H1 (cell line): ENCODE results near the gene IL2RG. TPM values are rescaled to one million over a fixed set of nuclear protein-coding genes. Genes with fewer than 3 reads are reported as not detected.

ENCODE experiments used
- CTCF ChIA-PET: fragments of 300-600 bp; sonication (Branson Sonifier 250); formaldehyde crosslinking; loops from one replicate; lab custom pipeline; 2021; ENCODE audit not compliant: partially characterized antibody; lab: Charles Lee
- POLR2A ChIA-PET: fragments of 300-600 bp; sonication (Branson Sonifier 250); formaldehyde crosslinking; loops from one replicate; lab custom pipeline; 2021; ENCODE audit warnings: inconsistent platforms; ENCODE audit not compliant: partially characterized antibody; lab: Charles Lee
- DNase-seq, 2 experiments: peaks; one replicate each; pipeline versions ENCODE4 v3.0.0 to v3.0.0-alpha.2; 2010 to 2022; ENCODE audit warnings: low spot score in 2 of 2, low read depth in 1 of 2, mixed read lengths in 1 of 2
- FAIRE-seq: peaks from 2 replicates; lab custom pipeline; 2011; peaks lifted over from hg19 to GRCh38; lab: Jason Lieb, UNC
- H2AFZ ChIP-seq: 2 replicates; pipeline ENCODE4 v1.8.1; 2012; ENCODE audit warnings: low read length, inconsistent platforms
- H2AK5ac ChIP-seq: 2 replicates; pipeline ENCODE4 v1.6.1; 2013; ENCODE audit warnings: low read depth, low read length
- H2BK120ac ChIP-seq: replicated peaks from 2 replicates; pipeline ENCODE3; 2013; ENCODE audit warnings: low read depth, low read length, inconsistent platforms
- H2BK12ac ChIP-seq: 2 replicates; pipeline ENCODE4 v1.6.1; 2013; ENCODE audit warnings: low read depth, low read length
- H2BK15ac ChIP-seq: 2 replicates; pipeline ENCODE4 v1.6.1; 2013; ENCODE audit warnings: low read length
- H2BK20ac ChIP-seq: 2 replicates; pipeline ENCODE4 v1.6.1; 2013; ENCODE audit warnings: low read length
- H2BK5ac ChIP-seq: 2 replicates; pipeline ENCODE4 v1.6.1; 2013; ENCODE audit warnings: low read depth, low read length
- H3K14ac ChIP-seq: 2 replicates; pipeline ENCODE4 v1.6.1; 2013; ENCODE audit warnings: inconsistent platforms; ENCODE audit not compliant: insufficient read length
- H3K18ac ChIP-seq: 2 replicates; pipeline ENCODE4 v1.6.1; 2013; ENCODE audit warnings: low read length; ENCODE audit errors: extremely low read depth
- H3K23ac ChIP-seq: 2 replicates; pipeline ENCODE4 v1.6.1; 2013; ENCODE audit warnings: inconsistent platforms; ENCODE audit not compliant: insufficient read length
- H3K23me2 ChIP-seq: 2 replicates; pipeline ENCODE4 v1.6.1; 2013; ENCODE audit warnings: low read depth, low read length
- H3K27ac ChIP-seq: 2 replicates; pipeline ENCODE4 v1.6.1; 2011; ENCODE audit warnings: low read depth, low read length, inconsistent platforms
- H3K27me3 ChIP-seq, 4 experiments: replicated peaks in 1 of 4; 1 replicate in 1 of 4; 2 replicates in 3 of 4; pipeline versions ENCODE4 v1.6.1 to v1.8.1; 2011 to 2013; ENCODE audit warnings: low read length in 3 of 4, mild to moderate bottlenecking in 3 of 4, inconsistent platforms in 2 of 4, mixed read lengths in 2 of 4, moderate library complexity in 1 of 4; ENCODE audit not compliant: control insufficient read depth in 3 of 4, insufficient read depth in 3 of 4; ENCODE audit errors: extremely low read depth in 1 of 4
- H3K36me3 ChIP-seq, 4 experiments: 2 replicates each; pipeline versions ENCODE4 v1.6.1 to v1.8.1; 2011 to 2013; ENCODE audit warnings: mild to moderate bottlenecking in 4 of 4, low read length in 3 of 4, moderate library complexity in 2 of 4, control low read depth in 1 of 4, inconsistent platforms in 1 of 4; ENCODE audit not compliant: insufficient read depth in 4 of 4, control insufficient read depth in 2 of 4
- H3K4ac ChIP-seq: replicated peaks from 2 replicates; pipeline ENCODE3; 2013; ENCODE audit warnings: low read length, low read depth, mixed read lengths, inconsistent platforms; ENCODE audit not compliant: insufficient read length
- H3K4me1 ChIP-seq, 4 experiments: replicated peaks in 1 of 4; 1 replicate in 1 of 4; 2 replicates in 3 of 4; pipeline versions ENCODE4 v1.6.1 to v1.8.1; 2011 to 2013; ENCODE audit warnings: low read length in 3 of 4, inconsistent platforms in 2 of 4, mixed read lengths in 1 of 4; ENCODE audit not compliant: insufficient read depth in 4 of 4, control insufficient read depth in 3 of 4
- H3K4me2 ChIP-seq, 2 experiments: 2 replicates each; pipeline versions ENCODE4 v1.6.1 to v1.8.1; 2011 to 2013; ENCODE audit warnings: low read depth in 2 of 2, low read length in 2 of 2, control low read depth in 1 of 2, inconsistent platforms in 1 of 2, mild to moderate bottlenecking in 1 of 2; ENCODE audit not compliant: insufficient read depth in 1 of 2
- H3K4me3 ChIP-seq, 4 experiments: fragments of 200-600, 300-600 bp in 1 of 4; sonication (generic), shearing (Covaris generic), sonication (Bioruptor Twin) in 1 of 4; 2 replicates each; pipeline versions ENCODE4 v1.5.1 to v1.8.1; 2011 to 2016; ENCODE audit warnings: low read length in 4 of 4, low read depth in 3 of 4, control low read depth in 2 of 4, inconsistent platforms in 2 of 4, mild to moderate bottlenecking in 2 of 4, mixed read lengths in 1 of 4, moderate library complexity in 1 of 4; ENCODE audit not compliant: insufficient read depth in 2 of 4; ENCODE audit errors: extremely low read depth in 1 of 4
- H3K56ac ChIP-seq: replicated peaks from 2 replicates; pipeline ENCODE3; 2013; ENCODE audit warnings: low read depth, mild to moderate bottlenecking, mixed read lengths, low read length, inconsistent platforms; ENCODE audit not compliant: insufficient read length
- H3K79me1 ChIP-seq: 2 replicates; pipeline ENCODE4 v1.6.1; 2013; ENCODE audit warnings: low read depth, low read length, control low read depth
- H3K79me2 ChIP-seq, 2 experiments: 2 replicates each; pipeline versions ENCODE4 v1.6.1 to v1.8.1; 2012 to 2013; ENCODE audit warnings: low read length in 2 of 2, mild to moderate bottlenecking in 2 of 2, inconsistent platforms in 1 of 2; ENCODE audit not compliant: insufficient read depth in 2 of 2, control insufficient read depth in 1 of 2
- H3K9ac ChIP-seq, 4 experiments: replicated peaks in 1 of 4; 1 replicate in 1 of 4; 2 replicates in 3 of 4; pipeline versions ENCODE4 v1.6.1 to v1.8.1; 2011 to 2013; ENCODE audit warnings: low read depth in 3 of 4, low read length in 3 of 4, control low read depth in 2 of 4, mild to moderate bottlenecking in 2 of 4, moderate library complexity in 2 of 4, inconsistent platforms in 1 of 4; ENCODE audit errors: extremely low read depth in 1 of 4
- H3K9me3 ChIP-seq, 2 experiments: 2 replicates each; pipeline versions ENCODE4 v1.6.1 to v1.8.1; 2012 to 2013; ENCODE audit warnings: mild to moderate bottlenecking in 2 of 2, moderate library complexity in 2 of 2, control low read depth in 1 of 2, inconsistent platforms in 1 of 2, low read depth in 1 of 2, low read length in 1 of 2, mixed read lengths in 1 of 2; ENCODE audit not compliant: insufficient read depth in 2 of 2
- H4K20me1 ChIP-seq, 2 experiments: replicated peaks in 1 of 2; 2 replicates each; pipeline versions ENCODE3 to v1.8.1; 2011 to 2013; ENCODE audit warnings: inconsistent platforms in 2 of 2, low read length in 2 of 2, mild to moderate bottlenecking in 1 of 2; ENCODE audit not compliant: insufficient read depth in 2 of 2, control insufficient read depth in 1 of 2
- H4K5ac ChIP-seq: 2 replicates; pipeline ENCODE4 v1.6.1; 2013; ENCODE audit warnings: low read length, low read depth, mixed read lengths, inconsistent platforms; ENCODE audit not compliant: insufficient read length
- H4K8ac ChIP-seq: 2 replicates; pipeline ENCODE4 v1.8.0; 2013; ENCODE audit warnings: mild to moderate bottlenecking, moderate library complexity, low read length, inconsistent platforms; ENCODE audit not compliant: insufficient read depth; ENCODE audit errors: extremely low read depth
- H4K91ac ChIP-seq: replicated peaks from 2 replicates; pipeline ENCODE3; 2013; ENCODE audit warnings: low read length, mixed read lengths, inconsistent platforms; ENCODE audit not compliant: insufficient read length
- BCL11A ChIP-seq, 2 experiments: IDR thresholded peaks; one replicate each; pipeline ENCODE4 v1.6.1; 2011; ENCODE audit warnings: low read depth in 2 of 2, low read length in 2 of 2, mild to moderate bottlenecking in 2 of 2
- CBX5 ChIP-seq: fragments of 300-800, 300-1000 bp; sonication (generic); IDR thresholded peaks from 2 replicates; pipeline ENCODE4 v1.7.1; 2016; ENCODE audit warnings: antibody characterized with exemption, low read length, low read depth
- CHD1 ChIP-seq: IDR thresholded peaks from 2 replicates; pipeline ENCODE4 v1.6.1; 2012; ENCODE audit warnings: low read depth, low read length, improper control_type of control experiment
- CHD2 ChIP-seq: IDR thresholded peaks from 2 replicates; pipeline ENCODE4 v1.6.1; 2012; ENCODE audit warnings: low read length, improper control_type of control experiment
- GTF2F1 ChIP-seq: IDR thresholded peaks from 2 replicates; pipeline ENCODE4 v1.6.1; 2012; ENCODE audit warnings: low read depth, low read length, improper control_type of control experiment, borderline replicate concordance
- JUND ChIP-seq: IDR thresholded peaks from 2 replicates; pipeline ENCODE4 v1.6.1; 2011; ENCODE audit warnings: mild to moderate bottlenecking, improper control_type of control experiment, low read length
- POU5F1 ChIP-seq: IDR thresholded peaks from 2 replicates; pipeline ENCODE4 v1.6.1; 2011; ENCODE audit warnings: low read depth, mild to moderate bottlenecking, low read length, moderate library complexity
- SAP30 ChIP-seq: fragments of 300-600 bp; sonication (generic); IDR thresholded peaks from 2 replicates; pipeline ENCODE4 v1.7.1; 2012; ENCODE audit warnings: low read length, moderate library complexity, mild to moderate bottlenecking, inconsistent platforms; ENCODE audit not compliant: insufficient read depth, insufficient replicate concordance
- SRF ChIP-seq: IDR thresholded peaks from 2 replicates; pipeline ENCODE4 v1.6.1; 2011; ENCODE audit warnings: mild to moderate bottlenecking, low read depth, low read length, moderate library complexity
- WGBS, 2 experiments: shearing (Covaris generic) in 1 of 2; methylation state at CpG; one replicate each; pipeline versions ENCODE4 v1.1.6 to v1.1.7; 2013 to 2015; ENCODE audit warnings: low lambda C conversion rate in 2 of 2, mixed read lengths in 2 of 2, inconsistent platforms in 1 of 2, low coverage in 1 of 2, missing lambda C conversion rate in 1 of 2; ENCODE audit not compliant: insufficient replicate concordance in 2 of 2, insufficient coverage in 1 of 2, insufficient read length in 1 of 2; ENCODE audit errors: extremely low coverage in 1 of 2, missing lambda C conversion rate in 1 of 2; 5-methylcytosine and 5-hydroxymethylcytosine counted together
- polyA plus RNA-seq, 7 experiments: library from polyadenylated mRNA; depleted of rRNA in 3 of 7; stranded (reverse) in 5 of 7; unstranded in 2 of 7; fragments of >200 nt in 5 of 7; fragments of 200-250 nt in 2 of 7; gene quantifications; 1 replicate in 5 of 7; 2 replicates in 1 of 7; 4 replicates in 1 of 7; pipeline versions ENCODE4 v1.2.1 to v1.2.3, GENCODE V29; 2011 to 2013; ENCODE audit warnings: missing spikeins in 2 of 7, mixed read lengths in 2 of 7
- total RNA-seq: library from RNA; stranded (reverse); fragmentation: NEBNext Ultra II Directional; extraction: Animal tissue kit (Norgen Biotek cat#: 25700); gene quantifications from 2 replicates; pipeline ENCODE4 v1.2.1, GENCODE V29; 2021
- TF ChIP-seq, protein P1 (sequence below), 3 experiments: IDR thresholded peaks; 1 replicate in 2 of 3; 2 replicates in 1 of 3; pipeline versions ENCODE4 v1.5.1 to v1.6.1; 2011; ENCODE audit warnings: low read length in 3 of 3, mild to moderate bottlenecking in 3 of 3, inconsistent platforms in 2 of 3, low read depth in 1 of 3, moderate library complexity in 1 of 3; ENCODE audit not compliant: insufficient read depth in 1 of 3; ENCODE audit errors: control extremely low read depth in 1 of 3
- TF ChIP-seq, protein P2 (sequence below): IDR thresholded peaks from 2 replicates; pipeline ENCODE4 v1.6.1; 2012; ENCODE audit warnings: inconsistent platforms

IL2RG gene
- total and polyA plus RNA-seq, 2 of the 8 experiments (the other 6 are each of a cell fraction or from before 2014, with no cell fraction given), result not detected

DNA sequence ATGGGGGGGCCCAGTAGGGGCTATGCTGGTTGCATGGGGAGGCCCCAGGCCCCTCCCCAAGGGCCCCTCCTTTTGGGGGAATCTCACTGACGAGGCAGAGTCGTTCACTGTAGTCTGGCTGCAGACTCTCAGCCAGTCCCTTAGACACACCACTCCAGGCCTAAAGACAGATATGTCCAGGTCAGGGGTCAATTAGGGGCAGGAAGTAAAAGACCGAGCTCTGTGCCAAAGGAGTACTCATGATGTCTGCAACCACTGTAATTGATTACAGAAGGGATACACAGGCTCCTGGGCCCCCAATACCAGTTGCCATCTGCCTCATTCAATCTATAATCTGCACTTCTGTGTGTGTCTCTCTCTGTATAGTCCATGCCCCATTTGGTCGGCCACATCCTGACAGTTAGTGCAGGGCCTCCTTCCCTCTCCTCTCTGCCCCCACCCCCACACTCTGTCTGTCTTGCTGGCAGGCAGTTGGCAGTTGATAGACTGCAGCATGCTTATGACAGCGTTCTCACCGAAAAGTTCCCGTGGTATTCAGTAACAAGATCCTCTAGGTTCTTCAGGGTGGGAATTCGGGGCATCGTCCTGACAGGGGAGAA lies 3.5 kb downstream of the IL2RG start:
- DNase-seq (no peak), FAIRE-seq (no peak)
- peaks cover 0 to 2% (median 0%) of the 10 kb centered on the region in 4 experiments; a peak in 2 of 7 replicates for H3K27me3 ChIP-seq
- no peaks in the 10 kb centered on the region for H3K36me3 ChIP-seq
- H4K91ac ChIP-seq, result no peak overlapping the region
- no peak overlapping the region for H2BK15ac ChIP-seq
- H3K23ac ChIP-seq, result no peak overlapping the region
- POLR2A ChIA-PET, result interaction anchor here (0.8 kb wide), 1 partner anchor 11 kb away, joined by 3 read pairs; the partner anchor contains the start of gene MED12
- no peak overlapping the region for H2BK120ac ChIP-seq
- H3K27ac ChIP-seq, result no peak overlapping the region
- H3K23me2 ChIP-seq, result peaks cover 2% of the 10 kb centered on the region; the same call in 1 of the 2 replicates
- peaks cover 2 to 21% (median 6%) of the 10 kb centered on the region in 4 experiments; a peak in 3 of 7 replicates for H3K4me1 ChIP-seq
- no peak overlapping the region for H3K4ac ChIP-seq
- no peak overlapping the region for H3K4me3 ChIP-seq
- no peaks in the 10 kb centered on the region for H3K79me2 ChIP-seq
- no peaks in the 10 kb centered on the region for H4K20me1 ChIP-seq
- CTCF ChIA-PET, result no interaction called here
- no peak overlapping the region for H3K4me2 ChIP-seq
- H2BK5ac ChIP-seq, result no peak overlapping the region
- no peak overlapping the region for H4K5ac ChIP-seq
- no peak overlapping the region for H3K18ac ChIP-seq
- no peak overlapping the region for H3K56ac ChIP-seq
- 73% methylated on average over 6 of the region's 9 CpGs; no CpG with 5 or more reads in 1 of the 2 experiments for WGBS, 2 experiments
- H3K9me3 ChIP-seq, result no peaks in the 10 kb centered on the region
- H2AFZ ChIP-seq, result no peak overlapping the region
- no peaks in the 10 kb centered on the region for H3K79me1 ChIP-seq
- H2BK12ac ChIP-seq, result no peak overlapping the region
- no peak overlapping the region for H2AK5ac ChIP-seq
- no peak overlapping the region for H3K9ac ChIP-seq
- no peak overlapping the region for H4K8ac ChIP-seq
- H2BK20ac ChIP-seq, result no peak overlapping the region
- H3K14ac ChIP-seq, result no peak overlapping the region
- TF ChIP-seq, protein P1, sequence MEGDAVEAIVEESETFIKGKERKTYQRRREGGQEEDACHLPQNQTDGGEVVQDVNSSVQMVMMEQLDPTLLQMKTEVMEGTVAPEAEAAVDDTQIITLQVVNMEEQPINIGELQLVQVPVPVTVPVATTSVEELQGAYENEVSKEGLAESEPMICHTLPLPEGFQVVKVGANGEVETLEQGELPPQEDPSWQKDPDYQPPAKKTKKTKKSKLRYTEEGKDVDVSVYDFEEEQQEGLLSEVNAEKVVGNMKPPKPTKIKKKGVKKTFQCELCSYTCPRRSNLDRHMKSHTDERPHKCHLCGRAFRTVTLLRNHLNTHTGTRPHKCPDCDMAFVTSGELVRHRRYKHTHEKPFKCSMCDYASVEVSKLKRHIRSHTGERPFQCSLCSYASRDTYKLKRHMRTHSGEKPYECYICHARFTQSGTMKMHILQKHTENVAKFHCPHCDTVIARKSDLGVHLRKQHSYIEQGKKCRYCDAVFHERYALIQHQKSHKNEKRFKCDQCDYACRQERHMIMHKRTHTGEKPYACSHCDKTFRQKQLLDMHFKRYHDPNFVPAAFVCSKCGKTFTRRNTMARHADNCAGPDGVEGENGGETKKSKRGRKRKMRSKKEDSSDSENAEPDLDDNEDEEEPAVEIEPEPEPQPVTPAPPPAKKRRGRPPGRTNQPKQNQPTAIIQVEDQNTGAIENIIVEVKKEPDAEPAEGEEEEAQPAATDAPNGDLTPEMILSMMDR (IDR thresholded peaks at IDR 0.05; ENCODE audit: control extremely low read depth in 1 of 3, insufficient read depth in 1 of 3, low read depth in 1 of 3, low read length in 3 of 3), result no peak
- TF ChIP-seq CHD2 (no peak), SAP30 (no peak), POU5F1 (no peak), GTF2F1 (no peak), CBX5 (no peak), SRF (no peak), BCL11A (IDR thresholded peaks at IDR 0.05; ENCODE audit: low read depth in 2 of 2, low read length in 2 of 2) (no peak), JUND (no peak), CHD1 (no peak)
- TF ChIP-seq, protein P2, sequence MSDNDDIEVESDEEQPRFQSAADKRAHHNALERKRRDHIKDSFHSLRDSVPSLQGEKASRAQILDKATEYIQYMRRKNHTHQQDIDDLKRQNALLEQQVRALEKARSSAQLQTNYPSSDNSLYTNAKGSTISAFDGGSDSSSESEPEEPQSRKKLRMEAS, result no peak
